NT2/D1 (cell line): ENCODE data around the gene MUSK.

Experiments used
- YY1 ChIP-seq: IDR thresholded peaks from 2 replicates; pipeline ENCODE4 v1.6.1; 2011; ENCODE audit not compliant: insufficient read length, insufficient read depth
- ZNF274 ChIP-seq: IDR thresholded peaks from 2 replicates; pipeline ENCODE4 v1.6.1; 2011; ENCODE audit warnings: mild to moderate bottlenecking, low read depth, low read length

GRCh38 chr9:110830495-110830894 lies 161.9 kb downstream of the MUSK start:
- TF ChIP-seq YY1 (no peak), ZNF274 (no peak)
